ENCODE results near the gene DVL2. TPM values are rescaled to one million over a fixed set of nuclear protein-coding genes. Genes with fewer than 3 reads are reported as not detected.
A peak's percentile ranks its signal among the peaks of the same experiment; 100 is the strongest.

Gene DVL2
- total and polyA plus RNA-seq, 2 of the 13 experiments (the other 11 are each of a cell fraction or from before 2014, with no cell fraction given): 5.7 to 38.2 TPM

DNA sequence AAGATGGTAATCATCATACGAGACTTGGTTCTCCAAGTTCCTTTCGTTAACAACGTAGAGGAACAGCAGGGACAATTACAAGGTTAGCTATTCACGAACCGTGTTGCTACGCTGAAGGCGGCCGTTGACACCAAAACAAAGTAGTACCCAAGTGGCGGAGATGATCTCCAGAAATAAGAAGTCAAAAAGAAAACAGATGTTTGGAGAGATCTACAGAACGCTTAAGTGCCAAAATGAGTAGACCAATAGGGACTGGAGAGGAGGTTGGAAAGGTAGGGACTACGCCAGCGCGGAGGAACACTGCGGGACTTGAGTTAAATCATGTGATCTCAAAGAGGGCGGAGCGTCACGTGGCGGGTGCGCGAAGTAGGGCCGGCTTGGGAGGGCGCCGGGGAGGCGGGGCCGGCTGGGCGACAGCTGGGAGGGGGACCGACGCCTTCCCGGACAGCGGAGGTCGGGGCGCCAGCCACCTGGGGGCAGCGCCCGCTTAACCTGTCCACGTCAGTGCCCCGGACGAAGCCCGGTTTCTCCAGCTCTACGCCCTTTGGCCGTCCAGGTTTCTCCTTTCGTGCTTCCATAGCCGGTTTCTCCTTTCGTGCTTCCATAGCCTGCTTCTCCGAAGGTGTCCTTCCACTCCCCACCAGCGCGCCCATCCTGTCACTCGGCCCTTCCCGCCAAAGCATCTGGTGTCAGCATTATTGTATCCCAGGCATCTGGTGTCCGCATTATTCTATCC lies 8.6 kb upstream of the DVL2 start (continued):
- TF ChIP-seq, protein P1, sequence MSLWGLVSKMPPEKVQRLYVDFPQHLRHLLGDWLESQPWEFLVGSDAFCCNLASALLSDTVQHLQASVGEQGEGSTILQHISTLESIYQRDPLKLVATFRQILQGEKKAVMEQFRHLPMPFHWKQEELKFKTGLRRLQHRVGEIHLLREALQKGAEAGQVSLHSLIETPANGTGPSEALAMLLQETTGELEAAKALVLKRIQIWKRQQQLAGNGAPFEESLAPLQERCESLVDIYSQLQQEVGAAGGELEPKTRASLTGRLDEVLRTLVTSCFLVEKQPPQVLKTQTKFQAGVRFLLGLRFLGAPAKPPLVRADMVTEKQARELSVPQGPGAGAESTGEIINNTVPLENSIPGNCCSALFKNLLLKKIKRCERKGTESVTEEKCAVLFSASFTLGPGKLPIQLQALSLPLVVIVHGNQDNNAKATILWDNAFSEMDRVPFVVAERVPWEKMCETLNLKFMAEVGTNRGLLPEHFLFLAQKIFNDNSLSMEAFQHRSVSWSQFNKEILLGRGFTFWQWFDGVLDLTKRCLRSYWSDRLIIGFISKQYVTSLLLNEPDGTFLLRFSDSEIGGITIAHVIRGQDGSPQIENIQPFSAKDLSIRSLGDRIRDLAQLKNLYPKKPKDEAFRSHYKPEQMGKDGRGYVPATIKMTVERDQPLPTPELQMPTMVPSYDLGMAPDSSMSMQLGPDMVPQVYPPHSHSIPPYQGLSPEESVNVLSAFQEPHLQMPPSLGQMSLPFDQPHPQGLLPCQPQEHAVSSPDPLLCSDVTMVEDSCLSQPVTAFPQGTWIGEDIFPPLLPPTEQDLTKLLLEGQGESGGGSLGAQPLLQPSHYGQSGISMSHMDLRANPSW (CRISPR knock-in tag; IDR thresholded peaks at IDR 0.05; ENCODE audit: borderline replicate concordance): no peak
- TF ChIP-seq ZNF761 (CRISPR knock-in tag; conservative IDR thresholded peaks at IDR 0.05) (no peak; the same call in 1 of the 2 replicates), ZFP41 (CRISPR knock-in tag; IDR thresholded peaks at IDR 0.05; ENCODE audit: borderline replicate concordance) (no peak; the same call in 1 of the 2 replicates), PAX8 (CRISPR knock-in tag; IDR thresholded peaks at IDR 0.05; ENCODE audit: borderline replicate concordance) (no peak), MLXIP (CRISPR knock-in tag; IDR thresholded peaks at IDR 0.05; ENCODE audit: borderline replicate concordance) (no peak), MTA3 (CRISPR knock-in tag; IDR thresholded peaks at IDR 0.05) (no peak), ERF (CRISPR knock-in tag; IDR thresholded peaks at IDR 0.05) (peak; percentile 60), ZNF124 (CRISPR knock-in tag; IDR thresholded peaks at IDR 0.05) (peak; percentile 37; the same call in 1 of the 2 replicates), ATM (IDR thresholded peaks at IDR 0.05; ENCODE audit: borderline replicate concordance) (no peak), ZKSCAN8 (CRISPR knock-in tag; IDR thresholded peaks at IDR 0.05; ENCODE audit: borderline replicate concordance) (no peak), TOE1 (CRISPR knock-in tag; IDR thresholded peaks at IDR 0.05) (no peak), ZNF572 (CRISPR knock-in tag; IDR thresholded peaks at IDR 0.05) (no peak), ZBTB49 (CRISPR knock-in tag; IDR thresholded peaks at IDR 0.05; ENCODE audit: borderline replicate concordance) (no peak), GTF3A (CRISPR knock-in tag; conservative IDR thresholded peaks at IDR 0.05) (no peak), ZNF12 (CRISPR knock-in tag; IDR thresholded peaks at IDR 0.05) (no peak), ZNF891 (CRISPR knock-in tag; IDR thresholded peaks at IDR 0.05) (peak; percentile 41; the same call in 1 of the 2 replicates)
- TF ChIP-seq, protein P2, sequence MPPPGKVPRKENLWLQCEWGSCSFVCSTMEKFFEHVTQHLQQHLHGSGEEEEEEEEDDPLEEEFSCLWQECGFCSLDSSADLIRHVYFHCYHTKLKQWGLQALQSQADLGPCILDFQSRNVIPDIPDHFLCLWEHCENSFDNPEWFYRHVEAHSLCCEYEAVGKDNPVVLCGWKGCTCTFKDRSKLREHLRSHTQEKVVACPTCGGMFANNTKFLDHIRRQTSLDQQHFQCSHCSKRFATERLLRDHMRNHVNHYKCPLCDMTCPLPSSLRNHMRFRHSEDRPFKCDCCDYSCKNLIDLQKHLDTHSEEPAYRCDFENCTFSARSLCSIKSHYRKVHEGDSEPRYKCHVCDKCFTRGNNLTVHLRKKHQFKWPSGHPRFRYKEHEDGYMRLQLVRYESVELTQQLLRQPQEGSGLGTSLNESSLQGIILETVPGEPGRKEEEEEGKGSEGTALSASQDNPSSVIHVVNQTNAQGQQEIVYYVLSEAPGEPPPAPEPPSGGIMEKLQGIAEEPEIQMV (CRISPR knock-in tag; IDR thresholded peaks at IDR 0.05; ENCODE audit: low read depth): no peak; the same call in 1 of the 2 replicates
- TF ChIP-seq, protein P3, sequence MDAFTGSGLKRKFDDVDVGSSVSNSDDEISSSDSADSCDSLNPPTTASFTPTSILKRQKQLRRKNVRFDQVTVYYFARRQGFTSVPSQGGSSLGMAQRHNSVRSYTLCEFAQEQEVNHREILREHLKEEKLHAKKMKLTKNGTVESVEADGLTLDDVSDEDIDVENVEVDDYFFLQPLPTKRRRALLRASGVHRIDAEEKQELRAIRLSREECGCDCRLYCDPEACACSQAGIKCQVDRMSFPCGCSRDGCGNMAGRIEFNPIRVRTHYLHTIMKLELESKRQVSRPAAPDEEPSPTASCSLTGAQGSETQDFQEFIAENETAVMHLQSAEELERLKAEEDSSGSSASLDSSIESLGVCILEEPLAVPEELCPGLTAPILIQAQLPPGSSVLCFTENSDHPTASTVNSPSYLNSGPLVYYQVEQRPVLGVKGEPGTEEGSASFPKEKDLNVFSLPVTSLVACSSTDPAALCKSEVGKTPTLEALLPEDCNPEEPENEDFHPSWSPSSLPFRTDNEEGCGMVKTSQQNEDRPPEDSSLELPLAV (CRISPR knock-in tag; conservative IDR thresholded peaks at IDR 0.05; ENCODE audit: low read depth): no peak

Data from HepG2 (cell line).